H1 (cell line): ENCODE measurements around the gene SNAP25. TPM values are rescaled to one million over a fixed set of nuclear protein-coding genes. Genes with fewer than 3 reads are reported as not detected.

Source experiments
- CTCF ChIA-PET: fragments of 300-600 bp; sonication (Branson Sonifier 250); formaldehyde crosslinking; loops from one replicate; lab custom pipeline; 2021; ENCODE audit not compliant: partially characterized antibody; lab: Charles Lee
- POLR2A ChIA-PET: fragments of 300-600 bp; sonication (Branson Sonifier 250); formaldehyde crosslinking; loops from one replicate; lab custom pipeline; 2021; ENCODE audit warnings: inconsistent platforms; ENCODE audit not compliant: partially characterized antibody; lab: Charles Lee
- DNase-seq, 2 experiments: peaks; one replicate each; pipeline versions ENCODE4 v3.0.0 to v3.0.0-alpha.2; 2010 to 2022; ENCODE audit warnings: low spot score in 2 of 2, low read depth in 1 of 2, mixed read lengths in 1 of 2
- FAIRE-seq: peaks from 2 replicates; lab custom pipeline; 2011; peaks lifted over from hg19 to GRCh38; lab: Jason Lieb, UNC
- H2AFZ ChIP-seq: 2 replicates; pipeline ENCODE4 v1.8.1; 2012; ENCODE audit warnings: low read length, inconsistent platforms
- H2AK5ac ChIP-seq: 2 replicates; pipeline ENCODE4 v1.6.1; 2013; ENCODE audit warnings: low read depth, low read length
- H2BK120ac ChIP-seq: replicated peaks from 2 replicates; pipeline ENCODE3; 2013; ENCODE audit warnings: low read depth, low read length, inconsistent platforms
- H2BK12ac ChIP-seq: 2 replicates; pipeline ENCODE4 v1.6.1; 2013; ENCODE audit warnings: low read depth, low read length
- H2BK15ac ChIP-seq: 2 replicates; pipeline ENCODE4 v1.6.1; 2013; ENCODE audit warnings: low read length
- H2BK20ac ChIP-seq: 2 replicates; pipeline ENCODE4 v1.6.1; 2013; ENCODE audit warnings: low read length
- H2BK5ac ChIP-seq: 2 replicates; pipeline ENCODE4 v1.6.1; 2013; ENCODE audit warnings: low read depth, low read length
- H3K14ac ChIP-seq: 2 replicates; pipeline ENCODE4 v1.6.1; 2013; ENCODE audit warnings: inconsistent platforms; ENCODE audit not compliant: insufficient read length
- H3K18ac ChIP-seq: 2 replicates; pipeline ENCODE4 v1.6.1; 2013; ENCODE audit warnings: low read length; ENCODE audit errors: extremely low read depth
- H3K23ac ChIP-seq: 2 replicates; pipeline ENCODE4 v1.6.1; 2013; ENCODE audit warnings: inconsistent platforms; ENCODE audit not compliant: insufficient read length
- H3K23me2 ChIP-seq: 2 replicates; pipeline ENCODE4 v1.6.1; 2013; ENCODE audit warnings: low read depth, low read length
- H3K27ac ChIP-seq: 2 replicates; pipeline ENCODE4 v1.6.1; 2011; ENCODE audit warnings: low read depth, low read length, inconsistent platforms
- H3K27me3 ChIP-seq, 4 experiments: replicated peaks in 1 of 4; 1 replicate in 1 of 4; 2 replicates in 3 of 4; pipeline versions ENCODE4 v1.6.1 to v1.8.1; 2011 to 2013; ENCODE audit warnings: low read length in 3 of 4, mild to moderate bottlenecking in 3 of 4, inconsistent platforms in 2 of 4, mixed read lengths in 2 of 4, moderate library complexity in 1 of 4; ENCODE audit not compliant: control insufficient read depth in 3 of 4, insufficient read depth in 3 of 4; ENCODE audit errors: extremely low read depth in 1 of 4
- H3K36me3 ChIP-seq, 4 experiments: 2 replicates each; pipeline versions ENCODE4 v1.6.1 to v1.8.1; 2011 to 2013; ENCODE audit warnings: mild to moderate bottlenecking in 4 of 4, low read length in 3 of 4, moderate library complexity in 2 of 4, control low read depth in 1 of 4, inconsistent platforms in 1 of 4; ENCODE audit not compliant: insufficient read depth in 4 of 4, control insufficient read depth in 2 of 4
- H3K4ac ChIP-seq: replicated peaks from 2 replicates; pipeline ENCODE3; 2013; ENCODE audit warnings: low read length, low read depth, mixed read lengths, inconsistent platforms; ENCODE audit not compliant: insufficient read length
- H3K4me1 ChIP-seq, 4 experiments: replicated peaks in 1 of 4; 1 replicate in 1 of 4; 2 replicates in 3 of 4; pipeline versions ENCODE4 v1.6.1 to v1.8.1; 2011 to 2013; ENCODE audit warnings: low read length in 3 of 4, inconsistent platforms in 2 of 4, mixed read lengths in 1 of 4; ENCODE audit not compliant: insufficient read depth in 4 of 4, control insufficient read depth in 3 of 4
- H3K4me2 ChIP-seq, 2 experiments: 2 replicates each; pipeline versions ENCODE4 v1.6.1 to v1.8.1; 2011 to 2013; ENCODE audit warnings: low read depth in 2 of 2, low read length in 2 of 2, control low read depth in 1 of 2, inconsistent platforms in 1 of 2, mild to moderate bottlenecking in 1 of 2; ENCODE audit not compliant: insufficient read depth in 1 of 2
- H3K4me3 ChIP-seq, 4 experiments: fragments of 200-600, 300-600 bp in 1 of 4; sonication (generic), shearing (Covaris generic), sonication (Bioruptor Twin) in 1 of 4; 2 replicates each; pipeline versions ENCODE4 v1.5.1 to v1.8.1; 2011 to 2016; ENCODE audit warnings: low read length in 4 of 4, low read depth in 3 of 4, control low read depth in 2 of 4, inconsistent platforms in 2 of 4, mild to moderate bottlenecking in 2 of 4, mixed read lengths in 1 of 4, moderate library complexity in 1 of 4; ENCODE audit not compliant: insufficient read depth in 2 of 4; ENCODE audit errors: extremely low read depth in 1 of 4
- H3K56ac ChIP-seq: replicated peaks from 2 replicates; pipeline ENCODE3; 2013; ENCODE audit warnings: low read depth, mild to moderate bottlenecking, mixed read lengths, low read length, inconsistent platforms; ENCODE audit not compliant: insufficient read length
- H3K79me1 ChIP-seq: 2 replicates; pipeline ENCODE4 v1.6.1; 2013; ENCODE audit warnings: low read depth, low read length, control low read depth
- H3K79me2 ChIP-seq, 2 experiments: 2 replicates each; pipeline versions ENCODE4 v1.6.1 to v1.8.1; 2012 to 2013; ENCODE audit warnings: low read length in 2 of 2, mild to moderate bottlenecking in 2 of 2, inconsistent platforms in 1 of 2; ENCODE audit not compliant: insufficient read depth in 2 of 2, control insufficient read depth in 1 of 2
- H3K9ac ChIP-seq, 4 experiments: replicated peaks in 1 of 4; 1 replicate in 1 of 4; 2 replicates in 3 of 4; pipeline versions ENCODE4 v1.6.1 to v1.8.1; 2011 to 2013; ENCODE audit warnings: low read depth in 3 of 4, low read length in 3 of 4, control low read depth in 2 of 4, mild to moderate bottlenecking in 2 of 4, moderate library complexity in 2 of 4, inconsistent platforms in 1 of 4; ENCODE audit errors: extremely low read depth in 1 of 4
- H3K9me3 ChIP-seq, 2 experiments: 2 replicates each; pipeline versions ENCODE4 v1.6.1 to v1.8.1; 2012 to 2013; ENCODE audit warnings: mild to moderate bottlenecking in 2 of 2, moderate library complexity in 2 of 2, control low read depth in 1 of 2, inconsistent platforms in 1 of 2, low read depth in 1 of 2, low read length in 1 of 2, mixed read lengths in 1 of 2; ENCODE audit not compliant: insufficient read depth in 2 of 2
- H4K20me1 ChIP-seq, 2 experiments: replicated peaks in 1 of 2; 2 replicates each; pipeline versions ENCODE3 to v1.8.1; 2011 to 2013; ENCODE audit warnings: inconsistent platforms in 2 of 2, low read length in 2 of 2, mild to moderate bottlenecking in 1 of 2; ENCODE audit not compliant: insufficient read depth in 2 of 2, control insufficient read depth in 1 of 2
- H4K5ac ChIP-seq: 2 replicates; pipeline ENCODE4 v1.6.1; 2013; ENCODE audit warnings: low read length, low read depth, mixed read lengths, inconsistent platforms; ENCODE audit not compliant: insufficient read length
- H4K8ac ChIP-seq: 2 replicates; pipeline ENCODE4 v1.8.0; 2013; ENCODE audit warnings: mild to moderate bottlenecking, moderate library complexity, low read length, inconsistent platforms; ENCODE audit not compliant: insufficient read depth; ENCODE audit errors: extremely low read depth
- H4K91ac ChIP-seq: replicated peaks from 2 replicates; pipeline ENCODE3; 2013; ENCODE audit warnings: low read length, mixed read lengths, inconsistent platforms; ENCODE audit not compliant: insufficient read length
- FOSL1 ChIP-seq: IDR thresholded peaks from 2 replicates; pipeline ENCODE4 v1.6.1; 2011; ENCODE audit warnings: mild to moderate bottlenecking, low read depth, low read length, moderate library complexity; ENCODE audit not compliant: insufficient read depth
- SIX5 ChIP-seq: IDR thresholded peaks from 2 replicates; pipeline ENCODE4 v1.6.1; 2011; ENCODE audit warnings: mild to moderate bottlenecking, low read depth, low read length
- TCF12 ChIP-seq: IDR thresholded peaks from 2 replicates; pipeline ENCODE4 v1.6.1; 2011; ENCODE audit warnings: low read depth, mild to moderate bottlenecking, low read length
- WGBS, 2 experiments: shearing (Covaris generic) in 1 of 2; methylation state at CpG; one replicate each; pipeline versions ENCODE4 v1.1.6 to v1.1.7; 2013 to 2015; ENCODE audit warnings: low lambda C conversion rate in 2 of 2, mixed read lengths in 2 of 2, inconsistent platforms in 1 of 2, low coverage in 1 of 2, missing lambda C conversion rate in 1 of 2; ENCODE audit not compliant: insufficient replicate concordance in 2 of 2, insufficient coverage in 1 of 2, insufficient read length in 1 of 2; ENCODE audit errors: extremely low coverage in 1 of 2, missing lambda C conversion rate in 1 of 2; 5-methylcytosine and 5-hydroxymethylcytosine counted together
- polyA plus RNA-seq, 7 experiments: library from polyadenylated mRNA; depleted of rRNA in 3 of 7; stranded (reverse) in 5 of 7; unstranded in 2 of 7; fragments of >200 nt in 5 of 7; fragments of 200-250 nt in 2 of 7; gene quantifications; 1 replicate in 5 of 7; 2 replicates in 1 of 7; 4 replicates in 1 of 7; pipeline versions ENCODE4 v1.2.1 to v1.2.3, GENCODE V29; 2011 to 2013; ENCODE audit warnings: missing spikeins in 2 of 7, mixed read lengths in 2 of 7
- total RNA-seq: library from RNA; stranded (reverse); fragmentation: NEBNext Ultra II Directional; extraction: Animal tissue kit (Norgen Biotek cat#: 25700); gene quantifications from 2 replicates; pipeline ENCODE4 v1.2.1, GENCODE V29; 2021
- TF ChIP-seq, protein P1 (sequence below): IDR thresholded peaks from 2 replicates; pipeline ENCODE4 v1.6.1; 2012; ENCODE audit warnings: inconsistent platforms

Gene SNAP25
- total and polyA plus RNA-seq, 2 of the 8 experiments (the other 6 are each of a cell fraction or from before 2014, with no cell fraction given) = 0.51 to 0.52 TPM

DNA sequence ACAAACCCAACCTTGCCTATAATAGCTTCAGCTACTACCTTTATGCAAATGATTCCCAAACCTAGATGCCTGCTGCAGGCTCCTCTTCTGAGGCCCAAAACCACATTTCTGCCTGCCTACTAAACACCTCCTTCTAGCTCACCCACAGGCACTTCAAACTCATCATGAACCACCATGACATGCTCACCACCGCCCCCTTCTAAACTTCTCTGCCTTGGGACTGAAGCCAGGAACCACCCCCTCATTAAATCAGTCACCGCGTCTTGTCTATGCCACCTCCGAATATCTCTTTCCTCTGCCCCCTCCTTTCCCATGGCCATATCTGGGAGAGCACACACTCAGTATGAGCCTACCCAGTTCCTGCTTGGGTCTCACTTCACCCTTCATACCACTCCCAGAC lies 101.2 kb downstream of the SNAP25 start:
- WGBS, 2 experiments = 90% methylated on average over 4 of the region's 4 CpGs; no CpG with 5 or more reads in 1 of the 2 experiments
- FAIRE-seq = no peak

More for the DNA sequence above, 101.2 kb downstream of the SNAP25 start:
- TF ChIP-seq, protein P1, sequence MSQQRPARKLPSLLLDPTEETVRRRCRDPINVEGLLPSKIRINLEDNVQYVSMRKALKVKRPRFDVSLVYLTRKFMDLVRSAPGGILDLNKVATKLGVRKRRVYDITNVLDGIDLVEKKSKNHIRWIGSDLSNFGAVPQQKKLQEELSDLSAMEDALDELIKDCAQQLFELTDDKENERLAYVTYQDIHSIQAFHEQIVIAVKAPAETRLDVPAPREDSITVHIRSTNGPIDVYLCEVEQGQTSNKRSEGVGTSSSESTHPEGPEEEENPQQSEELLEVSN = no peak
- TF ChIP-seq SIX5 (no peak), TCF12 (no peak), FOSL1 (no peak)
- H3K23ac ChIP-seq = no peak overlapping the region
- peaks cover under 1 to 5% (median 1%) of the 10 kb centered on the region in 4 experiments; a peak in 5 of 7 replicates for H3K4me1 ChIP-seq
- no peak overlapping the region for H2BK5ac ChIP-seq
- POLR2A ChIA-PET = no interaction called here
- no peak for DNase-seq
- H4K91ac ChIP-seq = no peak overlapping the region
- no peaks in the 10 kb centered on the region for H3K79me2 ChIP-seq
- no peaks in the 10 kb centered on the region; a peak in 1 of 8 replicates for H3K36me3 ChIP-seq
- CTCF ChIA-PET = interaction anchor here (0.8 to 1.0 kb wide), 2 partner anchors 180 to 217 kb away, joined by 3 read pairs; no protein-coding TSS in a partner anchor
- H2BK15ac ChIP-seq = no peak overlapping the region
- H2BK120ac ChIP-seq = no peak overlapping the region
- H3K27ac ChIP-seq = no peak overlapping the region
- H2AFZ ChIP-seq = no peak overlapping the region
- no peak overlapping the region for H3K4me2 ChIP-seq
- H3K4me3 ChIP-seq = no peak overlapping the region
- no peak overlapping the region for H2BK12ac ChIP-seq
- H3K56ac ChIP-seq = no peak overlapping the region
- no peak overlapping the region for H3K4ac ChIP-seq
- no peaks in the 10 kb centered on the region for H3K27me3 ChIP-seq
- H3K14ac ChIP-seq = no peak overlapping the region
- no peaks in the 10 kb centered on the region for H4K20me1 ChIP-seq
- H4K8ac ChIP-seq = no peak overlapping the region
- no peak overlapping the region for H2BK20ac ChIP-seq
- H3K9ac ChIP-seq = no peak overlapping the region
- H4K5ac ChIP-seq = no peak overlapping the region
- H3K18ac ChIP-seq = no peak overlapping the region
- no peak overlapping the region for H2AK5ac ChIP-seq
- H3K23me2 ChIP-seq = no peaks in the 10 kb centered on the region
- H3K79me1 ChIP-seq = no peaks in the 10 kb centered on the region
- peaks cover 10% of the 10 kb centered on the region in 2 experiments; a peak in 2 of 4 replicates for H3K9me3 ChIP-seq
